Measurements from ENCODE around the gene KRT72.
"Not testable (repeated sequence)": the region's sequence is repeated elsewhere in the genome, so short reads cannot be mapped to it uniquely, and the experiment has no call there.

The KRT72 gene

GRCh38 chr12:52606096-52606495 is 4.8 kb upstream of the KRT72 start:
- DNase-seq: no peak

DNA sequence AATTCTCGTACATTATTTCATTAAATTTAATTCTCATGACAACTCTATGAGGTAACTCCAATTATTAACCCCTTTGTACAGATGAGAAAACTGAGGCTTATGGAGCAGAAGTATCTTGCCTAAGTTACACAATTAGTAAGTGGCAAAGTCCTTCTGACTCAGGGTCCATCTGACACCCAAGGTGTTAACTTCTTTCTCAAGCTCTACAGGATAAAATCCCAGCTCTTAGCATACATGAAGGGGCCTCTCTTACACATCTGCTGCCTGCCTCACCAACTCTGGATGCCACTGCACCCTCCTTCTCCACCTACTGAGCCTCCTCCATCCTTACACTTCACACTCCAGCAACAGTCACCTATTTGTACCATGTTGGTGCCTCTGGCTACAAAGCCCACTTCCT is 4.3 kb upstream of the KRT72 start:
- DNase-seq: no peak

GRCh38 chr12:52604859-52605258 is 3.6 kb upstream of the KRT72 start:
- no peak for DNase-seq

GRCh38 chr12:52603314-52603713 is 2.1 kb upstream of the KRT72 start:
- DNase-seq: no peak

- no peak for DNase-seq
These were observed 1.3 kb upstream of the KRT72 start for GRCh38 chr12:52602552-52602951.

DNA sequence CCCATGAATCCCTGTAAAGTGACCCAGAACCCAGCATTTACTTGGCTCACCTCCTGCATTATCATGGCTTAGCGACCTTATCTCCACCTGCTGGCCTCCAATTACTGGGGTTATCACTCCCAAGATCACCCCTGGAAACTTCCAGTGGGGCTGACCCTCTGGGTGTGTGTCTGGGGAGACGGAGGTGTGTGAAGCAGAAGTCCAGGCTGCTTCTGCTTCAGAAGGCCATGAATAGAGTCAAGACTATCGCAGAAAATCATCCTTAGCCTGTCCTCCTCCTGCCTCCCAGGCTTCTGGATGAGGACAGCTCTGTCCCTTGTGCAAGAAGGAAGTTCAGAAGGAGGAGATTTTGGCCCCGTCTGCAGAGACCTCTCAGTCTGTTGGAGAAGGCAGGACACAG is 408 bp upstream of the KRT72 start:
- no peak for DNase-seq

GRCh38 chr12:52600475-52600874 is 788 bp downstream of the KRT72 start:
- DNase-seq: no peak

DNA sequence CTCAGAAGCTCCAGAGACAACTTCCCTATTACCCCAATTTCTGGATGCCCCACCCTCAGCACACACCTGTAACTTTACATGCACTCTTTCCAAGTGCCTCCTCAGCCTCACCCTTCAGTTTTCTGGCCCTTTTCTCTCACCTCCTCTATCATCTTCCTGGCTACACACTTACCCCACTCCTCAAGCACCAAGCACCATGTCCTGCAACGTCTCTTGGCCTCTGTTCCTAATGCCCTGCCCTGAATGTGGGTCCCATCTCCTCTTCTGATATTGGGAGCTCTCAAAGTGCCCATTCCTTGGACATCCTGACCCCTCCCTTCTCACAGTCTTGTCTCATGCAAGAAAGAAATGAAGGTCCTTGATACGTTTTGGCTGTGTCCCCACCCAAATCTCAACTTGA is 1.2 kb downstream of the KRT72 start:
- no peak for DNase-seq

DNA sequence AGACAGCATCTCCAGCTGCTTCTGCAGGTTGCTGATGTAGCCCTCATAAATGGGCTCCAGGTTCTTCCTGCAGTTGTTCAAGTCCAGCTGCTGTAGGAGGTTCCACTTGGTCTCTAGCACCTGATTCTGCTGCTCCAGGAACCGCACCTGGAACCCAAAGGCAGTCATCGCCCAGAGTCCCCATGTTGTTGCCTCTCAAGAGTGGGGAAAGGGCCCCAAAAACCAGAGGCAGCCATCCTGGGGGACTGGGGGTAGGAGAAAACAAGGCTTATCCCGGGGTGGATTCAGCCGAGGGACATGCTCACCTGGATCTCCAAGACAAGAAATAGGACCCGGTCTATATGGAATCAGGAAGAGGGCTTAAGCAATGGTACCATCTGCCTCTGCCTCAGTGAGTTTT is 2.3 kb downstream of the KRT72 start:
- DNase-seq: no peak

DNA sequence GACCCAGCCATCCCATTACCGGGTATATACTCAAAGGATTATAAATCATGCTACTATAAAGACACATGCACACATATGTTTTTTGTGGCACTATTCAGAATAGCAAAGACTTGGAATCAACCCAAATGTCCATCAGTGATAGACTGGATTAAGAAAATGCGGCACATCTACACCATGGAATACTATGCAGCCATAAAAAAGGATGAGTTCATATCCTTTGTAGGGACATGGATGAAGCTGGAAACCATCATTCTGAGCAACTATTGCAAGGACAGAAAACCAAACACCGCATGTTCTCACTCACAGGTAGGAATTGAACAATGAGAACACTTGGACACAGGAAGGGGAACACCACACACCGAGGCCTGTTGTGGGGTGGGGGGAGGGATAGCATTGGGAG is 7.0 kb downstream of the KRT72 start:
- not testable (repeated sequence) for DNase-seq

DNA sequence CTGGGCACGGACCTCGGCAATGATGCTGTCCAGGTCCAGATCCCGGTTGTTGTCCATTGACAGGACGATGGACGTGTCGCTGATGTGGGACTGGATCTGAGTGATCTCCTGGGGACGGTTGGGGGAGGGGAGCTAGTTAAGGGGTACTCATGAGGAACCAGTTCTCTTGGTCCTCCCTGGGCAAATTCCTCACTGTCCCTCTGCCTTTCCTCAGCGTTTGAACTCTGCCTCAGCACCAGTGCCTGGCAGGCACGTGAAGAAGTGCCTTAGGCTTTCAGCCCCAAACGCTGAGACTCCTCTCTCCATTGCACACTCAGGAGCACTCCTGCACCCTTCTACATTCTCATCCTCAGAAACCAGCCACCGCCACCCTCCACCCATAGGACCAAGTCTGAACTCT is 9.7 kb downstream of the KRT72 start:
- no peak for DNase-seq

- no peak for DNase-seq
These were observed 11.2 kb downstream of the KRT72 start for GRCh38 chr12:52590021-52590420.

DNA sequence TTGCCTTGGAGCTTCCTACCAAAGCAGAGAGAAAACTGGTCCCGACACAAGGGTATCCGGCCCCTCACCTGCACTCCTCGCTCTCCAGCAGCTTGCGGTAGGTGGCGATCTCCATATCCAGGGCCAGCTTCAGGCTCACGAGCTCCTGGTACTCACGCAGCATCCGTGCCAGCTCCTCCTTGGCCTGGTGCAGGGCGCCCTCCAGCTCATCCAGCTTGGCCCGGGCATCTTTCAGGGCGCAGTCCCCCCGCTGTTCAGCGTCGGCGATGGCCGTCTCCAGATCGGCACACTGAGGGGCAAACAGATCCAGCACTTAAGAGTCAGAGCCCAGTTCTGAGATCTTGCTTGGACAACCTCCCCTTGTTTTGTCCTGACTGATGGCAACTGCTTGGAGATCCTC is 13.7 kb downstream of the KRT72 start:
- DNase-seq: no peak

DNA sequence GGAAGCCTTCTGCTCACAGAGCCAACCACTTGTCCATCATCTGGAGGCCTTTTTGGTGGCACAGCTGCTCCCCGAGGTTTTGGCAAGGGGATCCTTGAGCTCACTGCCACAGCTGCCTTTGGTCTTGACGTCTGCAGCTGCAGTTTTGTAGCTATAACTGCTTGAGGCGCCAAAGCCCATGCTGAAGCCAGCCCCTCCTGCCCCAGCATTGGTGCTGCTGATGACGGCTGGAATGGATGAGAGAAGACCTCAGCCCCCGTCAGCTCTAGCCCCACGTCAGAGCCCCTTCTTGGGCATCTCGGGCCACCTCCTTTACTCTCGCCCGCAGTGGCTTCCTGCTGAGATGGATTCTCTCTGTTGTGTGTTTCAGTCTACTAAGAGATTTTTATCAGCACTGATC is 15.3 kb downstream of the KRT72 start:
- DNase-seq: peak; percentile 25

- no peak for DNase-seq
These were observed 16.2 kb downstream of the KRT72 start for GRCh38 chr12:52585066-52585465.

GRCh38 chr12:52584156-52584682 is 17.0 kb downstream of the KRT72 start:
- no peak for DNase-seq

GRCh38 chr12:52582971-52583456 is 18.2 kb downstream of the KRT72 start:
- peak; percentile 75 for DNase-seq

GRCh38 chr12:52582486-52582885 is 18.8 kb downstream of the KRT72 start:
- peak; percentile 20 for DNase-seq

GRCh38 chr12:52581481-52581880 is 19.8 kb downstream of the KRT72 start:
- no peak for DNase-seq

DNA sequence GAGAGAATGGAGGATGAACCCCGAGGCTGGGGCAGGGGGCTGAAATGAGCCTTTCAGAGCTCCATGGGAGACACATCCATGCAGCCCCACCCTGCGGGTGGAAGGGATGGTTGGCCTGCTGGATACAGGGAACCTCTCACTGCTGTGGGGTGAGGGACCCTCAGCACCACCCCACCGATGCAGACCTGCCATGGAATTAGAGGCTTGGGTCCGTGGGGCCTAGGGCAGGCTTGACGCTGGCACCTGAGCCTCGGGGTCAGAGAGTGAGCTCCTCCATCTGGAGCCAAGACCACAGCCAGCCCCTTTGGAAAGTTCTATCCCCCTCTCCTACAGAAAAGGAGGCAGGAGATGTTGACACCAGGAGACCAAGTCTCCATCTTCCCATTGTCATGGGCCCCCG is 20.2 kb downstream of the KRT72 start:
- DNase-seq: no peak

GRCh38 chr12:52580496-52580895 is 20.8 kb downstream of the KRT72 start:
- DNase-seq: no peak

GRCh38 chr12:52579468-52580465 is 21.5 kb downstream of the KRT72 start:
- DNase-seq: no peak

GRCh38 chr12:52578469-52578868 is 22.8 kb downstream of the KRT72 start:
- DNase-seq: peak; percentile 36

- DNase-seq: no peak
These were observed 23.9 kb downstream of the KRT72 start for GRCh38 chr12:52577316-52577715.

Measured in NCI-H1694 (cell line).